ENCODE data around the gene MFRP.

The MFRP gene

DNA sequence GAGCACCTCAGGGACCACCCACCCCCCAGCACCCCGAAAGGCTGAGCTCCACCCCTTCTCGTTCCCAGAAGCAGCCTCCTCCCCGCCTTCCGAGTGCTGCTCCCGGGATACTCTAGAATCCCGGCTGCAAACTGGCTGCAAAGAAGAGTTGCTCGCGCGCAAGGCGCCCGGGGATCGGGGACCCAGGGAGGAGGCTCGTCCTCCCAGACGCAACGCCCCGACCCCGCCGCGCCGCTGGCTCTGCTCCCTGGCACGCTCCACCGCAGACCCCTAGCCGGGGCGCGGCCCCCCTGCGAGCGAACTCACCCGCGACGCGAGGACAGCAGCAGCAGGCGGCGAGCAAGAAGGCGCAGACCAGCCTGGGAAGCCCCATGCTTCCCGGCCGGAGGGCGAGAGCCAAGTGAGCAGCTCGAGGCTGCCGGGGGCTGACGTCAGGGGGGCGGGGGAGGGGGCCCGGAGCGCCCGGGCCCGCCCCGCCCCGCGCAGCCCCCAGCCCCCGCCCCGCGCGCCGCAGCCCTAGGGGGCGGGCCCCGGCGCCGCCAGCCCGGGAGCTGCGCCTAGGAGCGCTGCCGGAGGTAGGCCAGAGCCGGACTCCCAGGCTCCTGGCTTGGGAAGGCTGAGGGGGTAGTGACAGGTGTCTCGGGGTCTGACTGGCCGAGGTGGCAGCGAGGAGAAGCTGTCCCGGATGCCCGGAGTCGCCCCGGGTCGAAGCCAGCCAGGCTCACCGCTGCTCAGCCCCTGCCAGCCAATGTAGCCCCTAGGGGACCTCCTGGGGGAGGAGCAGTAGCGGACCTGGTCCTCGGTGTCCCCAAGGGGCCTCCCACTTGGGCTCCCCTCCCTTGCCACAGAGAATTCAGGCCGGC lies 29.5 kb downstream of the MFRP start, which contains the start of gene MCAM:
Gene MCAM (minus strand): TSS at position 402 of the 863 bp plus-strand sequence. CDS start 29 bp downstream, at position 373.
- DNase-seq, result no peak

GRCh38 chr11:119316016-119316728 lies 30.3 kb downstream of the MFRP start:
- no peak for DNase-seq

DNA sequence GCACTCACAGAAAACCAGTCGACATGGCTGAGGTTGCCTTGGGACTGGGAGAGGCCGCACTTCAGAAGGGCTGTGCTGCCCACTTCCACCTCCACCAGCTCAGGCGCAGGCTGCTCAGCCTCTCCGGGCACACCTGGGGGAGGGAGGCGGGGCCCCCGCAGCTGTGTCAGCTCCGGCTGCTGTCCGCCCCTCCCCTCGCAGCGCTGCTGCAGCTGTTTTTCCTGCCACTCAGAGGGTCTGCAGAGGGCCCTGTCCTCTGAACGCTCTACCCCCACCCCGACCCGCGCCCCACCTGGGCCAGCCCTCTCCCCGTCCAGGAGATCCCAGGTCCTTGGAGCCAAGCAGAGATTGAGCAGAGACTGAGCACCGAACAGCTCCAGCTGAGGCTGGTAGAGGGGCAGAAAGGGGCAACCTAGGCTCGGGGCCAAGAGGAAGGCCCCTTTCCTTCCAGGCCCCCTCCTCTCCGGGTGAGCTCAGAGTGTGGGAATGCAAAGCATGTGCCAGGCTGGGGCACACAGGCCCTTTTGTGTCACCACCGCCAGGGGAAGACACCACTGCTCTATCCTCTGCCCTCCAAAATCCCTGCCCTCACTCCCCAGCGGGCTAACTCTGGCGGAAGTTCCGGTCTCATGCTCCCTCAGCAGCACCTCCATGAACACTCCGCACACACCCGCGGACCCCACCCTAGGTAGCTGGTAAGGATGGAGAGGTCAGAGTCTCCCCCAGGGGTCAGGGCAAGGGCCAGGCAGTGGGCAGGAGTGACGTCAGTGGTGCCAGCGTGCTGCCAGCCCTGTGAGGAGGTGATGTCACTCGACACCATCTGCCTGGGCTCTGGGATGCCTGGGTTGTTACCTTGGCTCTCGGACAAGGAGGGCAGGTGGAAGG lies 31.1 kb downstream of the MFRP start:
- peak; percentile 64 to 69 for DNase-seq

DNA sequence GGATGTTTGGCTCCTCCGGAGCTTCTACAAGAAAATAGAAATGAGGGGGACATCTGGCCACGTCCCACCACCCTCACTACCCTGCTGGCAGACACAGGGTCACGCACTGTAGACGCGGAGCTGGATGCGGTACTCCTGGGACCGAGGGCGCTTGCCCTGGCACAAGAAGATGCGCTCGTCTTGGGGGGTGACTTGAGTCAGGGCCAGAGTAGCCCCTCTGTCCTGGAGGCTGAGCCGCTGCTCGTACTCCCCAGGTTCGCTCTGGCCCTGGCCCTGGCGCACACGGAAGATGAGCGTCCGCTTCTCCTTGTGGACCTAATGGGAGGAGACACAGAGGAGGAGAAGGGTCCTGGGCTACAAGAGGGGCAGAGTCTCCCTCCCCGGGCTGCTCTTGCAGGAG lies 31.8 kb downstream of the MFRP start:
- DNase-seq, result no peak

DNA sequence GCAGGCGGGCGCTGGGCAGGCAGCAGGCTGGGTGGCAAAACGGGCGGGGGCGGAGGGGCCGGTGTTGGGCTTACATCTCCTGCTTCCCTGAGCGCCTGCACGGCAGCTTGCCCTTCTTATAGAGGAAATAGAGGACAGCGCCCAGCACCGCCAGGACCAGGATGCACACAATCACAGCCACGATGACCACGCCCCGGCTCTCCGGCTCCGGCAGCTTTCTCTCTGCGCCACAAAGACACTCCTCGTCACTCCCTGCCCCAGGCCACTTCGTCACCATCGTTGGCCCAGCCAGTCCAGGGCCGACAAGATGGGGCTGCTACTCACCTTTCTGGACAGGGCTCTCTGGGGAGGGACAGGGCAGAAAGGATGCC lies 35.8 kb downstream of the MFRP start:
- no peak for DNase-seq

DNA sequence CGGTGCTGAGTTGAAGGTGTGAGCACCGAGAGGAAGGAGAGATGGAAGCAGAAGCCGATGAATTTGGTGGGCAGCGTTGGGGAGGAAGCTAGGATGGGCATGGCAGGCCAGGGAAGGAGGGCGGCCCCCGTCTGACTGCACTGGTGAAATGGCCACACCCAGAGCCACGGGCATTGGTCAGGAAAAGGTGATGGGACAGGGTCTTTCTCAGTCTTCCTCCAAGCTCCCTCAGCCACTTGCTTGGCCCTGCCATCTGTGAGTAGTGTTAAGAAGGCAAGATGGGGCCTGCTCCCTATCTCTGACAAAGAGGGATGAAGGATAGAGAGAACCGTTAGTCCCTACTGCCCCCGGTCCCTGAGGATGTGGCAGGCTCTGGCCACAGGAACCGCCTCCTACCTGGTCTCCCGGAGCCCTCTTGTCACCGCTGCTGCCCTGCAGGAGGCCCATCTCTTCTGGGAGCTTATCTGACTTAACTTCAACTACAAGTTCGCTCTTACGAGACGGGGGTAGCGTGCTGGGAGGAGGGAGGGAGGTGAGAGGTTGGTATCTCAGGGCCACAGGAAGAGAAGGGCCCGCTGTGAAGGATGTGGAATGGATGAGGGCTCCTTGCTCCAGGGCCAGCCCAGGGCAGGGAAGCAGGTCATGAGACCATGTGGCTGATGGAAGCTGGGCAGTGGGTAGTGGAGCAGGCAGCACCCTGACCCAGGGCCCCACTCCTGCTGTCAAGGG lies 36.4 kb downstream of the MFRP start:
- DNase-seq, result no peak

DNA sequence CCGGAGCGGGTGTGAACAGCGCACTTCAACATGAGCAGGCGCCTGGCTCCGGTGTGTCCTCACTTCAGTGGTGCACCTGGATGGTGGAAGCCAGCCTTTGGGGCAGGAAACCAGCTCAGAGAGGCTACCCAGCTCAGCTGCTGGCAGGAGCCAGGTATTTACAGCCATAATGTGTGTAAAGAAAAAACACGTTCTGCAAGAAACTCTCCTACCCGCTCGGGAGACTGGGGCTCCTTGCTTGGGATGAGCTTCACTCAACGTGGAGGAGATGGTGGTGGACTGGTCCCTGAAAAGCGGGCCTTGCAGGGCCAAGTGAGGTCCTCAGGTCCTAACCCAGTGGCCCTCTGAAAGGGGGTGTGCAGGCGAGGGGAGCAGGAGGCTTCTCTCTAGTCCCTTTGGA lies 37.1 kb downstream of the MFRP start:
- DNase-seq, result no peak

DNA sequence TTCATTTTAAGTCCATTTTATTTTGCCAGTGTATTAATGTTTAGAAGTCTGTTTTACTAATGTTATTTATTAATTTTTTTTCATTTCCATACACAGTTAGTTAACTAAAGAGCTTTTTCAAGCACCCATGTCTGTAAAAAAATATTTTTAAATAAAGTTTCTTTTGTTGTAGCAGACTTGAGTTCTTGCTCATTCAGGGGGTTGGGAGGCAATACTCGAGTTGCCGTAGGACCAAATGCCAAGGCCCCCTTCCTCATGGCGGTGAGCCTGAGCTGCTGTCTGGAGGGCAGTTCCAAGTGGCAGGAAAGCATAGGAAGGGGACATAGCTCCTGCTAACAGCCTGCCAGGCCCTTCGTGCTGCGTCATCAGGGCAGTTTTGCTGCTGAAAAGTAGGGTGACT lies 38.5 kb downstream of the MFRP start:
- no peak for DNase-seq

GRCh38 chr11:119307219-119307618 lies 39.3 kb downstream of the MFRP start:
- no peak for DNase-seq

GRCh38 chr11:119306373-119306890 lies 40.1 kb downstream of the MFRP start:
- peak; percentile 51 to 54 for DNase-seq

GRCh38 chr11:119305556-119306372 lies 40.7 kb downstream of the MFRP start:
- no peak for DNase-seq

- no peak for DNase-seq
Measured at GRCh38 chr11:119303227-119303718, 43.2 kb downstream of the MFRP start.

DNA sequence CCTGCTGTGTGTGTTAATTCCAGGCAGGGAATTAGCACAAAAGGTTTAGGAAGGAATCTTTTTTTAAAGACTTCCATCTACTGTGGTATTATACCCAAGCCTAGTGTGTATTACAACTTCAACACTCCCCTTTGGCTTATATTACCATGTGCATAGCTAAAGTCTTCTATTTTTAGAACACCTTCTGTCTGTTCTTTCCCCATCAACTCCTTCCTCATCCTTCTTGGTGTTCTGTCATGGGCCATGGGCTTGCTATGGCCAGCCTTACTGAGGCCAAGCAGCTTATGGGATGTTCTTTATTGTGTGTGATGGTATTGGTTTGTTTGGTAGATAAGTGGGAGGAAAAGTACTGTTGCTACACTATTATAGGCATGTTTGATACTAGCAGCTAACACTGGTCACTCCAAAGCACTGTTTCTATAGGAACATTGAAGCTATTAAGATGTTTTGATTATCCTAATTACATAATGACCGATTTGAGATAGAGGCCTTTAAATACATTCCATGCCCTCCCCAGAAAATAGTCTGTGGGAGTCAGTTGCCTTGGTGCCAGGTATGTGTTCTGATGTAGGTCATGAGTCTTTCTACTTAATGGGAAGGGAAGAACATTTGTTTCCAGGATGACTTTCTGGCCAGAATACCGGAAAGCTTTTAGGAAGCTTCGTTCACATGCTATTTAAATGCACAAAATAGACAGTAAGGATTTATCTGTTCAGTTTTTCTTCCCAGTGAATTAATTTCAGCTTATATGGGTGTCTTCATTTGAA lies 46.1 kb downstream of the MFRP start:
- no peak for DNase-seq

- DNase-seq, result no peak
Measured at GRCh38 chr11:119299416-119299815, 47.1 kb downstream of the MFRP start.

- no peak for DNase-seq
Measured at GRCh38 chr11:119298726-119299125, 47.8 kb downstream of the MFRP start.

DNA sequence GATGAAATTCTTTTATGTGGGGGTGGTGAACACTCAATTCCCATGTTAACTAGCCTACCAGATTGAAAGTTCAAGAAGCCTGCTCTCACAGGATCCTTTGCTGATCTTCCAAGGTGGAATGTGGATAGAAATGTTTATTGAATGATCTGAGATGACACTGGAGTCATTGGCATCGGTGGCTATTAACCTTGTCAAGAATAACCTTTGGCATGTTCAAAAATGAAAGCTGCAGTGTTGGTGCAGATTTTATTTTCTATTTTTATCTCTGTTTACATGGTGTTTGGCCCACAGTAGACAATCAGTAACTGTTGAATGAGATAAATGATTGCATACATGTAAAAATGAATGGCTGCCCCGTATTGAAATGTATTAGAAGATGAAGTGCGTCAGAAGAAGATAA lies 48.6 kb downstream of the MFRP start:
- no peak for DNase-seq

- no peak for DNase-seq
Measured at GRCh38 chr11:119295178-119295577, 51.3 kb downstream of the MFRP start.

- no peak for DNase-seq
Measured at GRCh38 chr11:119293461-119293860, 53.0 kb downstream of the MFRP start.

GRCh38 chr11:119290894-119291497 lies 55.5 kb downstream of the MFRP start:
- DNase-seq, result no peak
